Activated CD8-positive, alpha-beta memory T cell treated with anti-CD3 and anti-CD28 coated beads, Interleukin-2, amount 50 U/mL, for 1 hour (primary cell): ENCODE results near the gene SLC25A4.
A peak's percentile ranks its signal among the peaks of the same experiment; 100 is the strongest.
"Not testable (repeated sequence)": the region's sequence is repeated elsewhere in the genome, so short reads cannot be mapped to it uniquely, and the experiment has no call there.

ENCODE experiments used
- DNase-seq: peaks from one replicate; pipeline ENCODE4 v3.0.0-alpha.2; 2020; ENCODE audit errors: extremely low read depth

The SLC25A4 gene

GRCh38 chr4:185183622-185184281, 40.7 kb downstream of the SLC25A4 start:
- DNase-seq, result peak; percentile 70

DNA sequence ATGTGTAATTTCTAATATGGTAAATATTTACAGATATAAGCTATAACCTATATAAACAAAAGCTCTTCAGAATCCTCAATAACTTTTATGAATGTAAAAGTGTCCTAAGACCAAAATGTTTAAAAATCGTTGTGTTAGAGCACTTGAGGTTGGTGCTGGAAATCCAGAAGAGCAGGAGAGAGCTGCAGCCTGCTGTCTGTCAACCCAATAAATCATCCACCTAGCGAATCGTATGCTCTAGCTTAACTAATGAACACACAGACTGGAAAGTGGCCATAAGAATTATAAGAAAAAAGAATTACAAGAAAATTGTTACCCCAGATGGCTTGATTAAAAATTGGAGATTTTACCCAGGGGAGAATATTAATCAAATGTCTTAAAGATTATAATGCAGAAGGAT, 43.7 kb downstream of the SLC25A4 start:
- DNase-seq, result no peak

GRCh38 chr4:185189606-185190305, 46.7 kb downstream of the SLC25A4 start:
- no peak for DNase-seq

DNA sequence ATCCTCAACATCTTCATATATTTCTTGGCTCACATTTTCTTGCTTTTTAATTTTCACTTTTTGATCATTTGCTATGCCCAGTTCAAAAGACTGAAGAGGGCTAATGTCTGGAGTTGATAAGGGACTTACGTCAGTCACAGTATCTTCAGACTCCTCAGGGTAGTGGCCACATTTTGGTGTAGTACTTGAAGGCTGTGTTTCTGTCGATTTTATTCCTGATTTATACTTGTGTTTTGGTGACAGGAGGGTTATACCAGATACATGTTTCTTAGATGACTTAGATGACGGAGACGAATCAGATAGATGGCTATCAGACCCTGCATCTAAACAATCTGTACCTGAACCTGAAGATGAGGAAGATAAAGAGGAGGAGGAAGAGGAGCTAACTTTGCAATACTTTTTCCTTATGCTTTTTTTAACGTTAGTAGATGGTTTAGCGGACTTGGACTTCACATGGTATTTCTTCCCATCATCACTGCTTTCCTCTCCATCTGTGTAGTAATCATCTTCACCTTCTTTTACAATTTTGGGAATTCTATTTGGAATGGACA, 47.3 kb downstream of the SLC25A4 start:
- DNase-seq, result no peak

DNA sequence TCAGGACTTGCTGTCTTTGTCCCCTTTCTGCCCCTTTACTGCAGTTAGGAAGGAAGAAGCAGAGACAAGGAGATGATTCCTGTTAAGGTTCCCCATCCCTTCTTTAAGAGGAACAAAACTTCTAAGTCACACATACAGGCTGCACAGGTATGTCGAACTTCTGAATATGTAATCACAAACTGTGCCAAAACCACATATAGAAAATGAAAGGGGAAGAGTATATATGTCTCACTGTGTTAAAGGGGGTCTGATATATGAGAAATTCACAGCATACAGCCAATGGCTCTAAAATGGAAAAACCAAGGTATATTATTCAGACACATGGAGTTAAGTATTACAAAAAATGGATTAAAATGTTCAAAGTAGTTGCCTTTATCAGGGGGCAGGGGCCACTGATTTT, 49.0 kb downstream of the SLC25A4 start:
- DNase-seq, result no peak

DNA sequence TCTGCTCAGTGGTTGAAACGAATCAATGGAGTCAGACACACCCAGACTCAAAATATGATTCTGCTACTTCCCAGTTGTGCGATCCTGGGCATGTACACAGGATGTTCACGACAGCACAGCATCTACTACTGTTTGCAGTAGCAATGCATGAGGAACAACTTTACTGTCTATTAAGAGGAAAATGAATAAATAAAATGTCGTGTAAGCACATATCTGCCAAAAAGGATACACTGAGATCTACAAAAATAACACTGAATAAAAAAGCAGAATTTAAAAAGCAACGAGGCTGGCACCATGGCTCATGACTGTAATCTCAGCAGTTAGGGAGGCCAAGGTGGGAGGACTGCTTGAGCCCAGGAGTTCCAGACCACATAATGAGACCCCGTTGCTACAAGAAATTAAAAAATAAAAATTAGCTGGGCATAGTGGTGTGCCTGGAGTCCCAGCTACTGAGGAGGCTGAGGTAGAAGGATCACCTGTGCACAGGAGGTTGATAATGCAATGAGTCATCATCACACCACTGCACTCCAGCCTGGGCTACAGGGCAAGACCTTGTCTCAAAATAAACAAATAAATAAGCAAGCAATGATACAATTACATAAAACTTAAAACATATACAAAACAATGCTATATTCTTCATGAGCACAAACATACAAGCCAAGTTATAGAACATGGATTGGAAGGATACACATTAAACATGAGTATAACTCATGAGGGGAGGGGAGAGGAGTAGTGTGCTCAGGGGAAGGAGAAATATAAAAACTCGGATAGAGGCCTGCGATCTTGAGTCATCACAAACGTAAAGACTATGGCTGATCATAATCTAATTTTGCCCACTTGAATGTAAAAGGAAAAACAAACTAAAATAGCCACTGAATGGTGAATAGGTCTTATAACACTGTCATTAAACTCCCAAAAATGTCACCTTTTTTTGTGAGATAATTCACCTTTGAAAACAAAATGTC, 52.1 kb downstream of the SLC25A4 start:
- DNase-seq, result no peak

GRCh38 chr4:185196437-185196836, 53.4 kb downstream of the SLC25A4 start:
- DNase-seq, result no peak

GRCh38 chr4:185198189-185198588, 55.1 kb downstream of the SLC25A4 start:
- not testable (repeated sequence) for DNase-seq
